Right cardiac atrium (tissue), 5 donors: ENCODE data around the gene OR6C75. TPM values are rescaled to one million over a fixed set of nuclear protein-coding genes. Genes with fewer than 3 reads are reported as not detected.
"Not testable (repeated sequence)": the region's sequence is repeated elsewhere in the genome, so short reads cannot be mapped to it uniquely, and the experiment has no call there.

Source experiments
- ATAC-seq, 2 donors: fragments of 200-7000 bp; cut with Tn5 transposase; one replicate each; pipeline versions ENCODE4 v1.8.0 to v1.9.1; 2020; ENCODE audit warnings: moderate library complexity in 2 of 2, mild to moderate bottlenecking in 1 of 2
- DNase-seq, 3 donors: peaks; one replicate each; pipeline ENCODE4 v3.0.0-alpha.2; 2020
- H3K27ac ChIP-seq: one replicate; pipeline ENCODE4 v1.5.1; 2013; ENCODE audit warnings: mild to moderate bottlenecking, low read length, control low read depth, moderate library complexity
- H3K27me3 ChIP-seq: one replicate; pipeline ENCODE4 v1.6.1; 2013; ENCODE audit not compliant: control insufficient read depth, insufficient read depth
- H3K4me1 ChIP-seq: one replicate; pipeline ENCODE4 v1.6.1; 2013; ENCODE audit warnings: low read length; ENCODE audit not compliant: control insufficient read depth, insufficient read depth
- H3K4me3 ChIP-seq: one replicate; pipeline ENCODE4 v1.5.1; 2013; ENCODE audit warnings: low read length, control low read depth
- H3K9me3 ChIP-seq: one replicate; pipeline ENCODE4 v1.6.1; 2013; ENCODE audit warnings: low read length; ENCODE audit not compliant: control insufficient read depth
- WGBS: extraction: QIAGEN DNeasy Blood & Tissue Kit; methylation state at CpG from one replicate; pipeline ENCODE4 v1.1.7; 2013; 5-methylcytosine and 5-hydroxymethylcytosine counted together
- intact Hi-C, 4 donors: fragments of 100-400 bp; cut with DNase I; formaldehyde crosslinking; loops; one replicate each; pipeline versions ENCODE4 v1.11.0 to v1.14.0; 2022 to 2023
- polyA plus RNA-seq: library from polyadenylated mRNA; stranded (reverse); fragments of 200-250 nt; gene quantifications from one replicate; pipeline ENCODE4 v1.2.3, GENCODE V29; 2013
- total RNA-seq, 4 donors: library from RNA; stranded (reverse); fragmentation: NEBNext Ultra II Directional; extraction: Animal tissue kit (Norgen Biotek cat#: 25700); gene quantifications; one replicate each; pipeline ENCODE4 v1.2.1, GENCODE V29; 2021
- donor health status: healthy with polysubstance abuse.
- donor health status: DM: no; HTN: yes; CAD: no.
- donor health status: DM: no; HTN: no; CAD: no.
- donor health status: DM: no; HTN: yes; CAD: no; lungs with severe emphysema.
- donor health status: DM: yes; HTN: yes; CAD: no.

OR6C75 gene
- total and polyA plus RNA-seq, 5 donors: not detected

- intact Hi-C loops: no loop called here
- WGBS: 76% methylated on average over 1 of the region's 1 CpG
- ATAC-seq (no peak), DNase-seq (no peak)
- H3K27ac ChIP-seq: no peak overlapping the region
- H3K4me1 ChIP-seq: no peaks in the 10 kb centered on the region
- H3K4me3 ChIP-seq: no peak overlapping the region
- no peaks in the 10 kb centered on the region for H3K27me3 ChIP-seq
- H3K9me3 ChIP-seq: no peaks in the 10 kb centered on the region
These were observed 33.6 kb downstream of the OR6C75 start for GRCh38 chr12:55396326-55396725.

- ATAC-seq (no peak), DNase-seq (no peak)
- Histone ChIP-seq H3K4me3 (no peak within 1 kb of the TSS), H3K4me1 (no peaks in the 10 kb centered on the region), H3K27ac (no peak within 1 kb of the TSS), H3K9me3 (no peaks in the 10 kb centered on the region), H3K27me3 (no peaks in the 10 kb centered on the region)
- WGBS: 81% methylated on average over 1 of the region's 1 CpG
- intact Hi-C loops: no loop called here
These were observed 37.5 kb downstream of the OR6C75 start, which contains the start of gene OR6C65 for GRCh38 chr12:55400229-55400628. Gene OR6C65, plus strand, starts transcription at chr12:55400529. Its CDS starts 0 bp downstream, at chr12:55400529.

- intact Hi-C loops: no loop called here
- Histone ChIP-seq H3K4me3 (no peak overlapping the region), H3K27ac (no peak overlapping the region), H3K9me3 (no peaks in the 10 kb centered on the region), H3K4me1 (no peaks in the 10 kb centered on the region), H3K27me3 (no peaks in the 10 kb centered on the region)
- ATAC-seq (no peak), DNase-seq (no peak)
- WGBS: 51% methylated on average over 1 of the region's 1 CpG
These were observed 45.1 kb downstream of the OR6C75 start for GRCh38 chr12:55407866-55408265.

GRCh38 chr12:55409133-55409532, 46.4 kb downstream of the OR6C75 start:
- 87% methylated on average over 1 of the region's 1 CpG for WGBS
- H3K9me3 ChIP-seq, intact Hi-C loops, H3K4me3 ChIP-seq, H3K4me1 ChIP-seq, DNase-seq, ATAC-seq, H3K27me3 ChIP-seq, H3K27ac ChIP-seq: not testable (repeated sequence)

- WGBS: 88% methylated on average over 15 of the region's 15 CpGs
- H3K27ac ChIP-seq, H3K9me3 ChIP-seq, ATAC-seq, H3K27me3 ChIP-seq, H3K4me1 ChIP-seq, intact Hi-C loops, DNase-seq, H3K4me3 ChIP-seq: not testable (repeated sequence)
These were observed 49.4 kb downstream of the OR6C75 start for GRCh38 chr12:55412138-55412537.

GRCh38 chr12:55413498-55414388, 51.0 kb downstream of the OR6C75 start:
- intact Hi-C loops, H3K4me3 ChIP-seq, H3K27me3 ChIP-seq, H3K27ac ChIP-seq, DNase-seq, H3K9me3 ChIP-seq, H3K4me1 ChIP-seq: not testable (repeated sequence)
- WGBS: 92% methylated on average over 5 of the region's 6 CpGs
- peak in 1 of 2 donors; percentile 45 for ATAC-seq

- H3K9me3 ChIP-seq, H3K27me3 ChIP-seq, H3K4me3 ChIP-seq, DNase-seq, H3K27ac ChIP-seq, H3K4me1 ChIP-seq, intact Hi-C loops: not testable (repeated sequence)
- peak; percentile 11 to 38 for ATAC-seq
- WGBS: 40% methylated on average over 11 of the region's 11 CpGs
These were observed 51.6 kb downstream of the OR6C75 start for GRCh38 chr12:55414396-55414823.

- DNase-seq, intact Hi-C loops, H3K9me3 ChIP-seq, H3K27me3 ChIP-seq, H3K4me3 ChIP-seq, H3K4me1 ChIP-seq, H3K27ac ChIP-seq: not testable (repeated sequence)
- peak; percentile 70 to 80 for ATAC-seq
- 1% methylated on average over 10 of the region's 34 CpGs for WGBS
These were observed 52.1 kb downstream of the OR6C75 start for GRCh38 chr12:55414889-55415288.

- Histone ChIP-seq H3K27ac (no peak overlapping the region), H3K4me1 (no peaks in the 10 kb centered on the region), H3K9me3 (no peaks in the 10 kb centered on the region), H3K4me3 (no peak overlapping the region), H3K27me3 (no peaks in the 10 kb centered on the region)
- no peak for DNase-seq
- no peak for ATAC-seq
- whole genome bisulfite sequencing: 50% methylated on average over 1 of the region's 1 CpG
- intact Hi-C loops: no loop called here
These were observed 54.2 kb downstream of the OR6C75 start for GRCh38 chr12:55416961-55417360.
